ENCODE measurements around the gene ATP8A1. TPM values are rescaled to one million over a fixed set of nuclear protein-coding genes. Genes with fewer than 3 reads are reported as not detected.
"Not testable (repeated sequence)": the region's sequence is repeated elsewhere in the genome, so short reads cannot be mapped to it uniquely, and the experiment has no call there.

ATP8A1 gene
- total and polyA plus RNA-seq, 5 experiments from 2014 or later, result 17.5 to 117 (median 31.1) TPM

DNA sequence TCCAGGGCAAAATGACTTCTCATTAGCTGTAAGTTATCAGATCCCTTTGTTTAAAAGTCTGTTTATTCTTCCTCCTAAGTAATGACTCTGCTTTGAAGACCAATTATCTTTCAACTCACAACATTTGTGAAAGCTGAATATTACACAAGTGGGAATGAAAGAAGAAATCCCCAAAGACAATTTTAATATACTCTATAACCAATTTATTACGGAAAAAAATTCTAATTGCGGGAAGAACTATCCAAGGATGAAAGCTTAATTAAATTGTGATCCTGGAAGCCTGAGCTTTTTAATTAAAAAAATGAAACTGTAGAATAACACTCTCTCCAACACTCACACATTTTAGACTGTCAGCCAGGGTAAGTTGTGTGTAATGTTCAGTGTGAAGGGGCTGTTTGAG is 275.2 kb downstream of the ATP8A1 start:
- no peak overlapping the region for H3K4me3 Mint-ChIP-seq
- peaks cover 8 to 38% (median 14%) of the 10 kb centered on the region in 5 donors for H3K27me3 Mint-ChIP-seq
- POLR2A ChIA-PET, result no interaction called here
- peaks cover 0 to 2% (median 0%) of the 10 kb centered on the region in 9 donors for H3K9me3 Mint-ChIP-seq
- H3K36me3 Mint-ChIP-seq, result no peaks in the 10 kb centered on the region
- ATAC-seq (no peak), DNase-seq (no peak)
- H3K27ac Mint-ChIP-seq, result no peak overlapping the region
- H3K4me1 Mint-ChIP-seq, result no peaks in the 10 kb centered on the region

DNA sequence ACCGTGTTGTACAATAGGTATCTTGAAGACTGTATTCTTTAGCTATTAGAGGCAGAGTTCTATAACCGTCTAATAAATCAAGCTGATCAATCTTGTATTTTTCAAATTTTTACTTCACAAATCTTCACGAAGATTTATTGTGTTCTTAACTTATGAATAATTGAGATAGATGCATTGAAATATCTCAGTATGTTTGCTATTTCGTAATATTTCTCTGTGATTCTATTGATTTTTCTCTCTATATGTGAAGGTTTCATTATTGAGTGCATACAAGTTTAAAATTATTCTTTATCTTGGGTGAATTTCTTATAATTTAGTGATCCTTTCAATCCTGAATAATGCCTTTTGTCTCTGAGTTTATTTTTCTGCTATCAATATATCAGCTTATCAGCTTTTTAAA is 279.4 kb downstream of the ATP8A1 start:
- H3K9me3 Mint-ChIP-seq, result peaks cover 0 to 2% (median 0%) of the 10 kb centered on the region in 9 donors
- H3K4me3 Mint-ChIP-seq, result no peak overlapping the region
- H3K4me1 Mint-ChIP-seq, result no peaks in the 10 kb centered on the region
- DNase-seq (no peak), ATAC-seq (no peak)
- H3K27ac Mint-ChIP-seq, result no peak overlapping the region
- POLR2A ChIA-PET, result no interaction called here
- no peaks in the 10 kb centered on the region for H3K36me3 Mint-ChIP-seq
- H3K27me3 Mint-ChIP-seq, result peaks cover 11 to 52% (median 23%) of the 10 kb centered on the region in 5 donors

DNA sequence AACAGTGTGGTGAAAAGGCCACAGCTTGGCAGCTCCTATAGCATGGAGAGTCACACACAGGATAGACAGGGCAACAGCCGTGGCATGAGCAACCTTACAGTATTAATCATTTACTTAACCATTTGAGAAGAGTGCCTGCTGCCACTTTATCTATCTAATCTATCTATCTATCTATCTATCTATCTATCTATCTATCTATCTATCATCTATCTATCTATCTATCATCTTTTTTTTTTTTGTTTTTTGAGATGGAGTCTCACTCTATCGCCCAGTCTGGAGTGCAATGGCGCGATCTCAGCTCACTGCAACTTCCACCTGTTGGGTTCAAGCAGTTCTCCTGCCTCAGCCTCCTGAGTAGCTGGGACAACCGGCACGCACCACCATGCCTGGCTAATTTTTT is 284.6 kb downstream of the ATP8A1 start:
- POLR2A ChIA-PET, ATAC-seq, H3K4me3 Mint-ChIP-seq, H3K4me1 Mint-ChIP-seq, H3K36me3 Mint-ChIP-seq, H3K9me3 Mint-ChIP-seq, H3K27ac Mint-ChIP-seq, DNase-seq: not testable (repeated sequence)
- peaks cover 8 to 21% (median 17%) of the 10 kb centered on the region in 5 donors for H3K27me3 Mint-ChIP-seq

DNA sequence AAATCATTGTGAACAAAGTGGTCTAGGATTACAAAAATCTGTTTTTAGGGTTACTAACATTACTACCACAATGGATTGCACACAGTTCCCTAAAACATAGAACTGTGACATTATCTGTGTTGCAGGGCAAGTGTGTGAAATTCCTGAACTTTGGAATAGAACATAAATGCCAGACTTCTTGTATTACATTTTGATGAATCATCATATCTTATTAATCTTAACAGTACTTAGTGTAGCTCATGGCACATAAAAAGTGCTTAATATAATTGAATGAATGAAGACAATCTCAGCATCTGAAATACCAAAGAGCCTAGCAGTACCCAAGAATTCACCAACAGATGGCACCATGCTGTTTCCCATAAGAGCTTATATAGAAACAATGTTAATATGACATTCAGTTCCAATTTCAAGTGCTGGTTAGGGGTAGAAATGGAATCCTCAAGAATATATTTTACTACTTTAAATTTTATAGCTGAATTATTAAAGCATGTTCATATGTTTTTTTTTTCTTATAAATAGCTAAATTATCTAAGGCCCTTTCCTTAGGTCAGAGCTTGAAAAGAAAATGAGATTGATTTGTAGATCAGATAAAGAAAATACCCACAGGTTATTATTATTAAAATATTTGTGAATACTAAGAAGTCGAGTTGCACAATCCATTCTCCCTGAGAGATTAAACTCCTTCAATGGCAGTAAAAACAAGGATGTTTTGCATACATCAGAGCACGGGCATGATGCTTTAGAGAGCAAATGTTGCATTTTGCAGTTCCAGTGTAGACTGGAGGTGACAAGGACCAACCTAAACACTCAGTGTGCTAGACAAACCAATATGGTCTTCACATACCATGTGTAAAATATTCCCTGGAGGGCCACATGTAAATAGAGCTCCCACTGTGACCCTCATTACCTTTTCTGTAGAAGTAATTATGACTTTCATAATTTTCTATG is 285.3 kb downstream of the ATP8A1 start:
- DNase-seq (peak in 1 of 10 donors; percentile 4), ATAC-seq (no peak)
- Mint-ChIP-seq H3K4me3 (no peak overlapping the region), H3K27me3 (peaks cover 9 to 28% (median 16%) of the 10 kb centered on the region in 5 donors), H3K9me3 (peaks cover 0 to 2% (median 0%) of the 10 kb centered on the region in 9 donors), H3K27ac (no peak overlapping the region), H3K36me3 (peaks cover 0 to 3% (median 0%) of the 10 kb centered on the region in 3 donors), H3K4me1 (no peaks in the 10 kb centered on the region)
- POLR2A ChIA-PET, result no interaction called here

DNA sequence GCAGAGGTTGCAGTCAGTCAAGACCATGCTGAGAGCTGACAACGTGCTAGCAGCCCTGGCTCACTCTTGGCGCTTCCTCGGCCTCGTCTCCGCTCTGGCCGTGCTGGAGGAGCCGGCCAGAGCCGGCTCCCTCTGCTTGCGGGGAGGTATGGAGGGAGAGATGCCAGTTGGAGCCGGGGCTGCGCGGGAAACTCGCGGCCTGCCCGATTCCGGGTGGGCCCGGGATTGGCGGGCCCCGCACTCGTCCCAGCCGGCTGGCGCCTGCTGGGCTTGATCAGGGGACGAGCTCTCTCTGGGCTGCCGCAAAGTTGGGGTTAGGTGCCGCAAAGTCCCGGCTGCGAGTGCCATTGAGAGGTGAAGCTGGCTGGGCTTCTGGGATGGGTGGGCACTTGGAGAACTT is 287.4 kb downstream of the ATP8A1 start:
- Mint-ChIP-seq H3K4me3 (no peak overlapping the region), H3K36me3 (peaks cover 0 to 3% (median 0%) of the 10 kb centered on the region in 3 donors), H3K4me1 (no peaks in the 10 kb centered on the region), H3K9me3 (peaks cover 0 to 2% (median 0%) of the 10 kb centered on the region in 9 donors), H3K27ac (no peak overlapping the region), H3K27me3 (peaks cover 7 to 18% (median 12%) of the 10 kb centered on the region in 5 donors)
- POLR2A ChIA-PET, result no interaction called here
- ATAC-seq (no peak), DNase-seq (no peak)

DNA sequence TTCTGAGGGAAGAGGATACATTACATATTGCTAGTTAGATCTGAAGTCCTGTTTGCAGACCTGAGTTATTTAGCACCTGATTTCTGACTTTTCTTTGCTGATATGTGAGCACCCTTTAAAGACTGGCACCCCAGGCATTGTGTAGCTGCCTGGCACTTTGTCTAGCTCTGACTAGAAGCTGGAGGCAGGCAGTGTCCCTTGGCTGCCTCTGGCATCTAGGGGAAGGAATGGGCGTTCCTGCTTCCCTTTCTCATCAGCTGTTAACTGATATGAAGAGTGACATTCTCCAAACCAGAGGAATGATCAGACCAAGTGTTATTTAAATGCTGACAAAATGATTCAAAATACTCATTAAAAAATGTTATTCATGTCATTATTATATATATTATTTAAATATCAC is 289.9 kb downstream of the ATP8A1 start:
- Mint-ChIP-seq H3K27ac (no peak overlapping the region), H3K36me3 (peaks cover 0 to 3% (median 0%) of the 10 kb centered on the region in 3 donors), H3K9me3 (peaks cover 0 to 11% (median 0%) of the 10 kb centered on the region in 9 donors), H3K27me3 (peaks cover 7 to 18% (median 15%) of the 10 kb centered on the region in 5 donors), H3K4me3 (no peak overlapping the region), H3K4me1 (no peaks in the 10 kb centered on the region)
- no peak for DNase-seq
- POLR2A ChIA-PET, result no interaction called here
- ATAC-seq, result no peak

DNA sequence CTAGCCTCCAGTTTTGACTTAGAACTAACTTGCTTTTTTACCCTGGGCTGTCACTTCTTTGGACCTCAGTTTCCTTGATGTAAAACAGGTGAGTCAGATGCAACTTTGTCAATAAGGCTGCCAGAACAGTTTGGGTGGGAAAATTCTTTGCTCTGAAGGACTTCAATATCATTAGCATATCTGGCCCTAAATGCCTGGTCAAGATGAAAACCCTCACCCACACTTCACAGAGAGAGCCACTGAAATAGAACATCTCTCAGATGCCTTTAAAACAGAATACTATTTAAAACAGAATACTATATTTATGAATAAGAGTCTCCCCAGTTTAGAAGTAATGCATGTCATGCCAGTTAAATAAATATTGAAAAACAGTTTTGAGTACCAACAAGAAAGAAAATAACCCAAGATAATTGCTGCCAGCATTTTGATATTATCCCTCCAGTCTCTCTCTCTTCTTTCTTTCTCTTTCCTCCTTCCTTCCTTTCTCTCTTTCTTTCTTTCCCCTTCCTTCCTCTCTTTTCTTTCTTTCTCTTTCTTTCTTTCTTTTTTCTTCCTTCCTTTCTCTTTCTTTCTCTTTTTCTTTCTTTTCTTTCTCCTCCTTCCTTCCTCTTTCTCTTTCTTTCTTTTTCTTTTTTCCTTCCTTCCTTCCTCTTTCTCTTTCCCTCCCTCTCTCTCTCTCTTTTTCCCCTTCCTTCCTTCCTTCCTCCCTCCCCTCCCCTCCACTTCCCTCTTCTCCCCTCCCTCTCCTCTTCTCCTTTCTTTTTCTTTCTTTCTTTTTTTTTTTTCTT is 292.4 kb downstream of the ATP8A1 start:
- H3K36me3 Mint-ChIP-seq, result peaks cover 0 to 3% (median 0%) of the 10 kb centered on the region in 3 donors
- no peaks in the 10 kb centered on the region for H3K4me1 Mint-ChIP-seq
- H3K9me3 Mint-ChIP-seq, result peaks cover 0 to 11% (median 0%) of the 10 kb centered on the region in 9 donors
- peak overlapping the region in 1 of 10 donors; percentile 4 for H3K27ac Mint-ChIP-seq
- no peak overlapping the region for H3K4me3 Mint-ChIP-seq
- DNase-seq, result no peak
- H3K27me3 Mint-ChIP-seq, result peaks cover 9 to 28% (median 18%) of the 10 kb centered on the region in 5 donors
- POLR2A ChIA-PET, result no interaction called here
- ATAC-seq, result no peak

DNA sequence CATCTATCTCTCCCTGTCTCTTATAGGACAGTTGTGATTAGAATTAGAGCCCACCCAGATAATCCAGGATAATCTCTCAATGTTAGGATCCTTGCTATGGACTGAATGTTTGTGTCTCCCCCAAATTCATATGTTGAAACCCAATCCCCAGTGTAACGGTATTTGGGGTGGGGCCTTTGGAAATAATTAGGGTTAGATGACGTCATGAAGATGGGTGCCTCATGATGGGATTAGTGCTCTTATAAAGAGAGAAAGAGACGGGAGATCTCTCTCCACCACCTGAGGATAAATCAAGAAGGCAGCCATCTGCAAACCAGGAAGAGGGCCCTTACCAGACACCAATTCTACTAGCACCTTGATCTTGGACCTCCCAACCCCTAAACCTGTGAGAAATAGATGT is 293.3 kb downstream of the ATP8A1 start:
- Mint-ChIP-seq H3K4me3 (no peak overlapping the region), H3K36me3 (peaks cover 0 to 3% (median 0%) of the 10 kb centered on the region in 3 donors), H3K4me1 (no peaks in the 10 kb centered on the region), H3K27ac (no peak overlapping the region), H3K27me3 (peaks cover 10 to 33% (median 21%) of the 10 kb centered on the region in 5 donors), H3K9me3 (peaks cover 0 to 11% (median 0%) of the 10 kb centered on the region in 9 donors)
- no peak for ATAC-seq
- POLR2A ChIA-PET, result no interaction called here
- DNase-seq, result no peak

DNA sequence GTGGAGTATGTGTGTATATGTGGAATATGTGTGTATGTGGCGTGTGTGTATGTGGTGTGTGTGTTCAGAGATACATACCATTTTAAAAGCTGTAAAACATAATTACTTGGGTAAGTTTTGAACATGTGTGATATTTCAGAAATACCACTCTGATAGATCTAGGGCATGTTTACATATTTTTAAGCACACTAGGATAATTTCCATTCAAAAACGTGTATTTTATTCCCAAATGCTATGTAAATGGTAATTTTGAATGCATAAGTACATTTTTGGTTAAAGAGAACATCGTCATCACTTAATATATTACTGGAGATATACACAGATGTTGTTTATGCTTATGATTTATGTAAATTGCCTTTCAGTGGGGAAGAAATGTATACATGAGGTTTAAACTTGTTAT is 294.3 kb downstream of the ATP8A1 start:
- Mint-ChIP-seq H3K4me3 (no peak overlapping the region), H3K36me3 (peaks cover 0 to 3% (median 0%) of the 10 kb centered on the region in 3 donors), H3K4me1 (no peaks in the 10 kb centered on the region), H3K27me3 (peaks cover 10 to 40% (median 18%) of the 10 kb centered on the region in 5 donors), H3K9me3 (peaks cover 0 to 11% (median 0%) of the 10 kb centered on the region in 9 donors), H3K27ac (no peak overlapping the region)
- ATAC-seq, result no peak
- DNase-seq, result no peak
- POLR2A ChIA-PET, result no interaction called here

DNA sequence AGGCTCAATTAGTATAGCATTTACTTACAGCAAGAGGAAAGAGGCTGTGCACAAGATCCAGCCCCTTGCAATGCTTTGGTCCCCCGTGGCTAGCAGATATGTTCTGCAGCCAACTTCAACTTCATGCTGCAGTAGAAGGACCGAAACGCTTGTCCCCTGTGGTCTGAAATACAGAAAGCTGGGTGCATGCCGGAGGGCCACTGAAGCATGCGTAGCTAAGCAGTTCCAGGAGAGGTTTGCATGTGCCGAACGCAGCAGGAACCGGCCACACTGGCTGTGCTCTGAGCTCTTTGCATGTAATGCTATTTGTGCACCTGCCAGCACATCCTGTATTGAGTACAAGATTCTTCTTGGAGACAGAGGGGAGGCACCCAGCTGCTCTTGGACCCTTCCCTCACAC is 295.4 kb downstream of the ATP8A1 start:
- POLR2A ChIA-PET, result no interaction called here

DNA sequence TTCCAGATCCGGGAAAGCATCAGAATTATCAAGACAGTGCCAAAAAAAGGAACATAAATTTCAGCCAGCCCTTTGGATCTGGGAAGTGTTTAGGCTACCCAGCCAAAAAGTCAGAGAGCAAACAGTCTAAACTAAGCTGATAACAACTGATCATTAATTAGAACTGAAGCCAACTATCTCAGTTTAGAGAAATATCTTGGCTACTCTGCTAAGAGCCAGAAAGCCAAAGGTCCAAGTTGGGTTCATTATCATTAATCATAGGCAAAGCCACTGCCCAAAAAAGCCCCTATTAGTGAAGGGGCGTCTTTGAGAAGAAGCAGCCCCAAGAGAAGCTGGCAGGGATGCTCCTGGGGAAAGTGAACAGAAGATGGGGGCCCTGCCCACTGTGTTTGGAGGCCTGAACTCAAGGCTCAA is 296.6 kb downstream of the ATP8A1 start:
- peaks cover 16 to 50% (median 28%) of the 10 kb centered on the region in 5 donors for H3K27me3 Mint-ChIP-seq

More for the DNA sequence above, 295.4 kb downstream of the ATP8A1 start:
- no peaks in the 10 kb centered on the region for H3K36me3 Mint-ChIP-seq
- H3K9me3 Mint-ChIP-seq, result peaks cover 0 to 11% (median 0%) of the 10 kb centered on the region in 9 donors
- H3K27ac Mint-ChIP-seq, result no peak overlapping the region
- ATAC-seq, result no peak
- no peak overlapping the region for H3K4me3 Mint-ChIP-seq
- no peak for DNase-seq
- peaks cover 7 to 40% (median 18%) of the 10 kb centered on the region in 5 donors for H3K27me3 Mint-ChIP-seq
- H3K4me1 Mint-ChIP-seq, result peaks cover 0 to 7% (median 2%) of the 10 kb centered on the region in 4 donors

DNA sequence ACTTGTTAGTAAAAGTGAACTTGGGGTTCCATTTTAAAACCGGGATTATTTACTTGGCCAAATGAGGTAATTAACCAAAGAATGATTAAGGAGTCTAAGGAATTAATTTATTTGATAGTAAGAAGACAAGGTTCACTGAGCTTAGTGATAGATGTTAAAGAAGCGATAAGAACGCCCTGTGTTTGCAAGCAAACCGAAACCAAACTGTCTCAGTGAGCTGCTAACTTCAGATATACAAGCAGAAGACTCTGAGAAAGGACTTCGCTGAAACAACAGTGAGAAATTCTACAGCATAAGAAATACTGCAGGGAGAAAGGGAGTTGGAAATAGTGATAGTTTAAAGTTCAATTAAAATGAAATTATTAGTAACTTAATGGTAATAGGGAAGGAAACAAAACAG is 297.2 kb downstream of the ATP8A1 start:
- ATAC-seq, result no peak
- POLR2A ChIA-PET, result no interaction called here
- no peaks in the 10 kb centered on the region for H3K36me3 Mint-ChIP-seq
- peaks cover 0 to 11% (median 0%) of the 10 kb centered on the region in 9 donors for H3K9me3 Mint-ChIP-seq
- no peak overlapping the region for H3K27ac Mint-ChIP-seq
- H3K4me1 Mint-ChIP-seq, result peaks cover 0 to 7% (median 3%) of the 10 kb centered on the region in 4 donors
- H3K27me3 Mint-ChIP-seq, result peaks cover 20 to 55% (median 31%) of the 10 kb centered on the region in 5 donors
- no peak overlapping the region for H3K4me3 Mint-ChIP-seq
- no peak for DNase-seq

More for the DNA sequence above, 296.6 kb downstream of the ATP8A1 start:
- no peak overlapping the region for H3K27ac Mint-ChIP-seq
- peaks cover 0 to 7% (median 3%) of the 10 kb centered on the region in 4 donors for H3K4me1 Mint-ChIP-seq
- peaks cover 0 to 11% (median 0%) of the 10 kb centered on the region in 9 donors for H3K9me3 Mint-ChIP-seq
- ATAC-seq (no peak), DNase-seq (no peak)
- H3K36me3 Mint-ChIP-seq, result no peaks in the 10 kb centered on the region
- H3K4me3 Mint-ChIP-seq, result no peak overlapping the region
- POLR2A ChIA-PET, result no interaction called here
